SH-SY5Y (cell line): ENCODE results near the gene STOML2.

Experiments used
- GATA2 ChIP-seq: IDR thresholded peaks from 2 replicates; pipeline ENCODE4 v1.6.1; 2011; ENCODE audit warnings: mild to moderate bottlenecking, low read depth, low read length
- GATA3 ChIP-seq: IDR thresholded peaks from 2 replicates; pipeline ENCODE4 v1.6.1; 2011; ENCODE audit warnings: low read depth, mild to moderate bottlenecking, low read length, moderate library complexity

The STOML2 gene

DNA sequence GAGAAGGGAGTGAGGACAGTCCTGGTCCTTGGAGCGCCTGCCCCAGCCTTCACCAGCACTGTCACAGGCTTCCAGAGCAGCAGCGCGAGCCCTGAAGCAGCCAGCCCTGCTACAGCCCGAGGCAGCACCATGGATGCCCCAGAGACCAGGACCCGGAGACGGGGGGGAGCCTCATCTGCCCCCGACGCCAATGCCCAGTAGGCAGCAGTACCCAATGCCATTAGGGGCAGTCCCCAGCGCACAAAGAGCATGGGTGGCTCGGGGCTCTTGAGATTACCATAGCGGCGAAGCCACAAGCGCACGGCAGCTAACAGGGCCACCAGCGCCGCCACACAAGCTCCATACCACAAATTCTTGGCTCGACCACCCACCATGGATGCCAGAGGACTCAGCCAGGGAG is 11.4 kb downstream of the STOML2 start:
- TF ChIP-seq GATA2 (no peak), GATA3 (no peak)

DNA sequence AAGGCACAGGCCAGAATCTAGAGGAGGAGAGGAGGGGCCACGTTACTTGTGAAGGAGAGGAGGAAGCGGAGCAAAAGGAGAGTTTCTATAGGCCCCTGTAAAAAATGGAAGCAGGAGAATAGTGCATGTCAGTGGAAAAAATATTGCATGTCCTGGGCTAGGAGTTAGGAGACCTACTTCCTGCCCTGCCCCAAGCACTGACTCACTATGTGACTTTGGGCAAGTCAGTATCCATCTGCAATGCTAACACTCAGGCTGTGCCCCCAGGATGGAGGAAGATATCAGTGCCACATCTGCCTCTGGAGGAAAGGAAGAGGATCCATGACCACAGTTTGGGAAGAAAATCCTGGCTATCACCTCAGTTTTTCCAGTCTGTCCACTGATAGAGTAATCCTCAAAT is 13.5 kb downstream of the STOML2 start:
- TF ChIP-seq GATA3 (no peak), GATA2 (no peak)

DNA sequence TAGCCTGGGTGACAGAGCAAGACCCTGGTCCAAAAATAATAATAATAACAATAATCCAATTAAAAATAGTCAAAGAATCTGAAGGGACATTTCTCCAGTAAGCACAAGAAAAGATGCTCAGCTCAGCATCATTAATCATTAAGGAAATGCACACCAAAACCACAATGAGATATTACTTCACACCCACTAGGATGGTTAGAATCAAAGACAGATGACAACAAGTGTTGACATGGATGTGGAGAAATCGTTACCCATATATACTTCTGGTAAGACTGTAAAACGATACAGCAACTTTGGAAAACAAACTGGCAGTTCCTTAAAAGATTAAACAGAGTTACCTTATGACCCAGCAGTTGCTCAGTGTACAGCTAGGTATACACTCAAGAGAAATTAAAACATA is 17.9 kb downstream of the STOML2 start:
- TF ChIP-seq GATA3 (no peak), GATA2 (no peak)

DNA sequence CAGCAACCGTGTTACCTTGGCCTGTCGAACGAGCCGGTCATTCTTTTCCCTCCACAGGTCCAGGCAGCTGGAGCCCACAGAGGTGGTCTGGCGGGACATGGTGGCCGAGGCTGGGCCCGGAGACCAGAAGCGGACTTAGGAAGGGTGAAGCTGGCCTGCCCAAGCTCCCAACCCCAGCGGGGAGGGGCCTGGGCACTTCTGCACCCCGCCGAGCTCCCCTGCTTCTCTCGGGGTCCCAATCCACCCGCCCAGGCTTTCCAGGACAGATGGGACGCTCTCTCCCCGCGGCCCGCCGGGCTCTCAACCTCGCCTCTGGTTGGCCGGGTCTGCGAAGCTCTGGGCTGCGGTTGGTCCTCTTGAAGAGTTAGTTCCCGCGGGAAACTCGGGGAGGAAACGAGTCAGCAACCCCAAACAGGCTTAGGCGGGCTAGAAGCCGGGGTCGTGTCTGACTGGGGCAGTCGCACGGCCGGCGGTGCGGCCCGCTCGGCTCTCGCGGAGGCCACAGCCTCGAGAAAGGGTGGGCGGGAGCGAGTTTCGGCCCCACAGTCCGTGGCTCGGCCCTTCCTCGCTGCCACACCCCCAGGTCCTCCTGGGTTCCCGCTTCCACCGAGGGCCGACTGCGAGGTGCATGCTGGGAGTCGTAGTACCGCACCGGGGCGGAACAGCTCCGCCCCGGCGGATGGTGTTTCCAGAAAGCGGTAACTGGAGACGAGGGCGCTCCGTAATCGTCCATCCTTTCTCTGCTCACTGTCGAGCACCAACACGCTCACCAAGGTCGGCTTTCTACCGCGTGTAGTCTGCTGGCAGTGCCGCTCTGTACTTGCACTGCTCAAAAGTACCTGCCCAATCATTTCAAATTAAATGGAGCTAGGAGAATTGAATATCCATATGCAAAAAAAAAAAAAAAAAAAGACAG is 23.2 kb downstream of the STOML2 start, which contains the start of gene FANCG:
FANCG (minus strand) TSS at position 517 of the 916 bp plus-strand sequence; CDS start at position 99, 418 bp downstream.
- no peak for TF ChIP-seq GATA2
- TF ChIP-seq GATA3: no peak

DNA sequence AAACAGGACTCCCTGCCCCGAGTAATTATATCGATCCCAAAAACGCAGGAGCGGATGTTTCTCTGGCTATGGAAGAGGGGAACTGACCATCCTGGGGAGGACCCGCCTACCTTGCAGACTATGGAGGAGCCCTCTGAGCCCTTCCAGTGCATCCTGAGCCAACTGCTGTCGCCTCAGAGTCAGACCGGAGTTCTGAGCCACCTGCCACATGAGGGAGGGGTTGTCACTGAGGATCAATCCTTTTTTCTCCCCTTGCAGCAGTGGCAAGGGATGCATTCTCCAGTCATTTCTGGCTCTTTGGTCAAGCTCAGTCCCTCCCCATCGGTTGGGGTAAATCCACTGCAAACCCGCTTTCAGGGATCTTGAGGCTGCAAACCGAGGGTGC is 23.9 kb downstream of the STOML2 start:
- no peak for TF ChIP-seq GATA2
- TF ChIP-seq GATA3: no peak

DNA sequence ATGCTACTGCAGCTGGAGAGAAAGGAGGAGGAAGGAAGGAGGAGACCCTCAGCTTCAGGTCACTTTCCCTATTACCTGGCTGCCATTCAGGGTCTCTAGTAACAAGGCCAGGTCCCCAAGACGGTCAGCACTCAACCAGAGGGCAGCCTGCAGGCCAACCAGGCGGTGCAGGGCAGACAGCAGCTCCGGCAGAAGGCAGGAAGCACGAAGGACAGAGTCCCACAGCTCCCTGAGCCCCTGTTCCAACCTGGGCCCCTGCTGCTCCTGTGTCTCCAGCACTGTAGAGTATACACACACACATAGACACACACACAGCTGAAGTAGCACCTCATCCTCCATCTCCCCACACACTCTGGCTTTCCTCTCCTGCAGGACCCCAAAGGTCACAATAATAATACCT is 24.9 kb downstream of the STOML2 start:
- TF ChIP-seq GATA3: no peak
- TF ChIP-seq GATA2: no peak

DNA sequence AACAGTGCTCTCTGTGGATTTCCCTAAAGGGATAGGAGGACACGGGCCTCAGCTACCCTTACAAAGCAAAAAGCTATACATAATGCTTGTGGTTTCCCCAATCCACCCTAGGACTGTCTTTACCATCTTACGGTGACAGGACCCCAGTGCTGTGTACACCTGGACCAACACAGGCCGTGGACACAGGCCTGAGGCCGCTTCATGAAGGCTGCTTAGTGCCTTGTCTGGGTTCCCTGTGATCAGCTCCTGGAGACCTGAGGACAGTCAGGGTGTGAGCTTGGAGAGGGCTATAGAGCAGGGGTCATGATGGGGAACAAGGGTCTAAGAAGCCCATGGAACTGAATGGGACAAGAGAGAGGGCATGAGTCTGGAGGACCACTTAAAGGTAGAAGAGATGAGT is 26.1 kb downstream of the STOML2 start:
- TF ChIP-seq GATA2 (no peak), GATA3 (no peak)

DNA sequence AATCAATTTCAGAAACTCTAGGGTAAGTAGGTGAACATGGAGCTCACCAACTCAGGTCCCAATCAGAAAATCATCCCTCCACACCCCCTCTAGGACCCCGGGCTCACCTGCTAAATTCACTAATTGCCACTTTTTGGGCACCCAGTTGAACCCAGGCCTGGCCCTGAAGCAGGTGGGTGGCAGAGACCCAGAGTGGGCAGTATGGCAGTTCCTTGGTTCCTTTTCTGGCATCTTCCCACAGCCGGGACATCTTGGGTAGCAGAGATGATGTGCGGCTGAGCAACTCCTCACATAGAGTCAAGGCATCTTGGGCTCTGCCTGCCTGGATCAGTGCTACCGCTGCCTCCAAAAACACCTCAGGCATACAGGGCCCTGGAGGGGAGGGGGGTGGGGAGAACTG is 27.6 kb downstream of the STOML2 start:
- no peak for TF ChIP-seq GATA2
- TF ChIP-seq GATA3: no peak

DNA sequence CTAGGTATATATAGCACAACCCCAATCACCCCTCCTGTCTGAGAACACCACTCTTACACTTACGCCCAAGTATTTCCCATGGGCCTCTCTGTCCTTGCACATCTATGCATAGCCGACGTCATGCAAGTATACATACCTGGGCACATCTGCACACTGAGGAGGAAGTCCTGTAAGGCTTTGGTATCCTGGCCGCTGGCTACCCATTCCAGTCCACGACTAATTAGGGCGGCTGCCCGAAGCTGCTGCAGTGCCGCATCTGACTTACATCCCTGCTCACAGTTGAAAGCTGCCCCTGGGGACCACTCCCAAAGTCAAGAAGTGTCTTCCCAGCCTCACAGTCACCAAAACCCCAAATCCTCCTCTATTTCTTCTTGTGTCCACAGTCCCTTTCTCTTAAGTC is 28.1 kb downstream of the STOML2 start:
- TF ChIP-seq GATA2 (no peak), GATA3 (no peak)

DNA sequence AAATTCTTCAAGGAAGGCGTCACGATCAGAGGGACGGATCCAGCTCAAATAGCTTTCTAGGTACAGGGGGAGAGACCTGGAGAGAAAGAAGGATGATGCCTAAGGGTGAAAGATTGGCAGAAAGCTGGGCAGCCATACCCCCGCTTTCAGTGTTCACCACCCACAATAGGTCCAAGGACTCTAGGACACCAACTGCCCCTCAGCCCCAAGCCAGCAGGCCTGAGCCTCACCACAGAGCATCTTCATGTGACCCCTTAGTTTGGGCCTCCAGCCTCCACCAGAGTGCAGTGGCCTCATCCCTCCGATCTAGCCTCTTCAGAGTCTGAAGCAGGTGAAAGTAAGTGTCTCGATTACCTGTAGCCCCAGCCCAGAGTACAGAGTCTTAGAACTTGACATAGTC is 28.8 kb downstream of the STOML2 start:
- TF ChIP-seq GATA2: no peak
- TF ChIP-seq GATA3: no peak

DNA sequence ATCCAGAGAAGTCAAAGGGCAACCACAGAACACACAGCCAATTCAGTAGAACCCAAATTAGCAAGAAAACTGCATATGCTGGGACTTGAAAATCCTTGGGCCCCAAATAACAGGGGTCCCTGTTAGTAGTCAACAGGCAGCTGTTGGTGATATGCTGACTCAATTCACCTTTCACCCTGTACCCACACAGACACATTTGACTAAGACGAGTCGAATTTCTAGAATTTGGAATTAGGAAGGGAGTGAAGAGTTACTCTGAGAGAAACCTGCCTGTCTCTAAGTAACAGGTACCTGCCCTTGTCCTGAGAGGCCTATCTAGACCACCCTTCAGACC is 29.7 kb downstream of the STOML2 start:
- TF ChIP-seq GATA2 (no peak), GATA3 (no peak)

DNA sequence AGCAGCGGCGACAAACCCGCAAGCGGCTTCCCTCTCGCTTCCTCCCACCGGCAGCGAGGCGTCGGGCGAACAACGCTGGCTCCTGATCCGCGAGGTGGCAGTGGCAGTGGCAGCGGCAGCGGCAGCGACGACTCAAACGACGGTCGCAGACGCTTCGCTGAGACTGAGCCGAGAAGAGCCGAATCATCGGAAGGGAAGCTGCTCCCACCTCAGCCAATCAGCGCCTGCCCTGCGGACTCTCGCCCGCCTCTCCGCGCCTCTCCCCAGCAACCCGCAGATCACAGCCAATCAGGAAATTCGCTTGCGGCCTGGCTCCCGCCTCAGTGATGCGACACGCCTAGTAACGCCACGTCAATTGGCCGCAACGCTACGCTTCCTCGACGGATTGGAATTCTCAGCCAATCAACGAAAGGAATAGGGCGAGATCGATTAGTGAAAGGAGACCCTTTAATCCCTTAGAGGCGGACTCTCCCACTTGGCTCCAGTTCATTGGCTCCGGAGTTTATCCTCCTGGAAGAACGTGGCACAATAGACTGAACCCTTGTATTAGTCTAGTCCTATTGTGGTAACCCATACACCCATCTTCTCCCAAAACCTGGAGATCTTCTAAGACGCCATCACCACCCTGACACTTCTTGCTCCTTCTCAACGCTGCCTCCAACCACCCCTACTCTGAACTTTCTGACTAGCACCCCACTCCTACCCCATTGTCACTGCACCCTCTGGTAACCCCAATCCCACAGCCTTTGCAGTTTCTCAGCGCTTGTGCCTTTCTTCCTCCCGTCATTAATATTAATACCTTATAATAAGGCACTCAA is 30.3 kb downstream of the STOML2 start, which contains the start of gene VCP:
VCP (minus strand) TSS at position 165 of the 818 bp plus-strand sequence. CDS start 272 bp downstream, outside the sequence.
- no peak for TF ChIP-seq GATA2
- TF ChIP-seq GATA3: no peak

DNA sequence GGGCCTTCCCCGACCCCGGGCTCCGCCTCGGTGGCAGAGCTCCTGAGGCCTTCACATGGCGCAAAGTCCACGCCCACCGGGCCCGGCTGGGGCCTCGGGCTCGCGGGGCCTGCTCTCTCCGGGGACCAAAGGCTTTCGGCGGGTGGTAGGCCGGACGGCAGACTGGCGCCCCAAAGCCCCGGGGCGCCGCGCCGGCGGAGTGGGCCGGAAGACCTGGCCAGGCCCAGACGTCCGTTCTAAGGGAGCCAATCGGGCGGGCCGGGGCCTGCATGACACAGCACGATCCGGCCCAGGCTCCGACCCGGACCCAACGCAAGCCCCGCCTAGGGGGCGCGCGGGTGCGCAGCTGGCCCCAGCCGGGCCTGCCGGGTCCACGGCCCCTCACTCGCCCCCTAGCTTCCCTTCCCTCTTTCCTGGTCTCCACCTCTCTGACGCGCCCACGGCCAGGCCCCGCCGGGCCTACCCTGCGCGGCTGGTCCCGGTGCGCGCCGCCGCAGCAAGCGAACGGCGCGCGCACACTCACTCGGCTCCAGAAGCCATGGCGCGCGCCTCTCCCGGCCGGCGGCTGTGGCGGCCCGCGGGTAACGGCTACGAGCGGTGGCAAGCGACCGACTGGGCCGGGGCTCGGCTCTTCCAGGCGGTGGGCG is 31.0 kb downstream of the STOML2 start:
- no peak for TF ChIP-seq GATA3
